A673 (cell line): ENCODE measurements around the gene KIF26B. TPM values are rescaled to one million over a fixed set of nuclear protein-coding genes. Genes with fewer than 3 reads are reported as not detected.

ENCODE experiments used
- BruUV-seq: library from RNA; stranded (reverse); fragments of 400-500 nt; replicated peaks from 2 replicates; lab custom pipeline; 2021; lab: Mats Ljungman, UMichigan
- CTCF ChIA-PET: fragments of 300-600 bp; sonication (Branson Sonifier 250); formaldehyde crosslinking; loops from one replicate; lab custom pipeline; 2022; ENCODE audit warnings: antibody characterized with exemption; lab: Charles Lee
- POLR2A ChIA-PET: fragments of 300-600 bp; sonication (Branson Sonifier 250); formaldehyde crosslinking; loops from one replicate; lab custom pipeline; 2022; ENCODE audit warnings: antibody characterized with exemption; ENCODE audit not compliant: low non-redundant PET; lab: Charles Lee
- DNase-seq: peaks from one replicate; pipeline ENCODE4 v3.0.0-alpha.2; 2015; ENCODE audit warnings: low spot score
- H3K27ac ChIP-seq: fragments of 200-600 bp; sonication (generic); 2 replicates; pipeline ENCODE4 v1.5.1; 2016; ENCODE audit warnings: mixed run types, low read depth, mild to moderate bottlenecking, mixed read lengths, antibody characterized with exemption, low read length; ENCODE audit not compliant: poor library complexity, severe bottlenecking
- H3K27me3 ChIP-seq: fragments of 200-600 bp; sonication (generic); replicated peaks from 2 replicates; pipeline ENCODE4 v1.6.1; 2017; ENCODE audit warnings: mixed run types, low read depth, mild to moderate bottlenecking, mixed read lengths, antibody characterized with exemption, low read length; ENCODE audit not compliant: insufficient read depth, poor library complexity
- H3K36me3 ChIP-seq: fragments of 200-600 bp; sonication (generic); 2 replicates; pipeline ENCODE4 v1.6.1; 2016; ENCODE audit warnings: mixed run types, mild to moderate bottlenecking, mixed read lengths, antibody characterized with exemption, low read length; ENCODE audit not compliant: insufficient read depth, poor library complexity, severe bottlenecking
- H3K4me1 ChIP-seq: fragments of 200-600 bp; sonication (generic); 2 replicates; pipeline ENCODE4 v1.6.1; 2017; ENCODE audit warnings: mixed run types, mild to moderate bottlenecking, mixed read lengths, antibody characterized with exemption, low read length; ENCODE audit not compliant: insufficient read depth, poor library complexity, severe bottlenecking
- H3K4me3 ChIP-seq: fragments of 200-600 bp; sonication (generic); 2 replicates; pipeline ENCODE4 v1.5.1; 2016; ENCODE audit warnings: low read depth, mixed run types, mild to moderate bottlenecking, mixed read lengths, low read length; ENCODE audit not compliant: poor library complexity, severe bottlenecking
- H3K9me3 ChIP-seq: fragments of 200-600 bp; sonication (generic); 2 replicates; pipeline ENCODE4 v1.6.1; 2016; ENCODE audit warnings: mixed run types, low read depth, mild to moderate bottlenecking, mixed read lengths, antibody characterized with exemption, low read length; ENCODE audit not compliant: poor library complexity, severe bottlenecking
- CTCF ChIP-seq: fragments of 300-800, 200-600 bp; sonication (generic); conservative IDR thresholded peaks from 2 replicates; pipeline ENCODE4 v1.5.1; 2017; ENCODE audit warnings: low read depth, mild to moderate bottlenecking, antibody characterized with exemption, low read length, moderate library complexity, mixed read lengths
- EZH2 ChIP-seq: fragments of 200-600 bp; sonication (generic); IDR thresholded peaks from 2 replicates; pipeline ENCODE4 v1.6.1; 2017; ENCODE audit warnings: borderline replicate concordance, low read depth, mild to moderate bottlenecking, mixed read lengths, antibody characterized with exemption, low read length; ENCODE audit not compliant: poor library complexity, severe bottlenecking
- intact Hi-C: fragments of 100-400 bp; cut with micrococcal nuclease; formaldehyde crosslinking; loops from one replicate; pipeline ENCODE4 v1.10.0; 2022; ENCODE audit not compliant: unreplicated experiment
- total RNA-seq: library from RNA; stranded (reverse); gene quantifications from 2 replicates; pipeline ENCODE4 v1.2.3, GENCODE V29; 2021

Gene KIF26B
- total RNA-seq, 1 experiment from 2014 or later: not detected

- Histone ChIP-seq H3K4me1 (no peaks in the 10 kb centered on the region), H3K4me3 (no peak overlapping the region), H3K9me3 (no peaks in the 10 kb centered on the region), H3K27me3 (peaks cover 76% of the 10 kb centered on the region), H3K27ac (no peak overlapping the region), H3K36me3 (no peaks in the 10 kb centered on the region)
- ChIA-PET CTCF (no interaction called here), POLR2A (no interaction called here)
- BruUV-seq: no TSS peak
- no peak for TF ChIP-seq EZH2
- no peak for TF ChIP-seq CTCF
- DNase-seq: no peak
- intact Hi-C loops: no loop called here
Measured at GRCh38 chr1:245420926-245421325, 266.1 kb downstream of the KIF26B start.

GRCh38 chr1:245428681-245429080 is 273.9 kb downstream of the KIF26B start:
- intact Hi-C loops: no loop called here
- no TSS peak for BruUV-seq

GRCh38 chr1:245431706-245432105 is 276.9 kb downstream of the KIF26B start:
- BruUV-seq: no TSS peak
- CTCF ChIA-PET: no interaction called here
- intact Hi-C loops: no loop called here

More at GRCh38 chr1:245428681-245429080, 273.9 kb downstream of the KIF26B start:
- Histone ChIP-seq H3K4me3 (no peak overlapping the region), H3K9me3 (no peaks in the 10 kb centered on the region), H3K27me3 (peaks cover 43% of the 10 kb centered on the region), H3K27ac (no peak overlapping the region), H3K4me1 (no peaks in the 10 kb centered on the region), H3K36me3 (no peaks in the 10 kb centered on the region)
- DNase-seq: no peak
- POLR2A ChIA-PET: interaction anchor here (0.5 kb wide), 1 partner anchor 385 kb away, joined by 3 read pairs; no protein-coding TSS in a partner anchor
- CTCF ChIA-PET: no interaction called here
- no peak for TF ChIP-seq CTCF
- no peak for TF ChIP-seq EZH2

More at GRCh38 chr1:245431706-245432105, 276.9 kb downstream of the KIF26B start:
- Histone ChIP-seq H3K9me3 (no peaks in the 10 kb centered on the region), H3K27ac (no peak overlapping the region), H3K4me1 (no peaks in the 10 kb centered on the region), H3K36me3 (no peaks in the 10 kb centered on the region), H3K4me3 (no peak overlapping the region), H3K27me3 (peaks cover 40% of the 10 kb centered on the region)
- TF ChIP-seq EZH2: no peak
- TF ChIP-seq CTCF: no peak
- DNase-seq: no peak
- POLR2A ChIA-PET: no interaction called here
